Stimulated activated CD8-positive, alpha-beta memory T cell treated with anti-CD3 and anti-CD28 coated beads, Interleukin-4, amount 100 ng/mL, for 48 hours (primary cell): ENCODE data around the gene MAP2K1.
"Not testable (repeated sequence)": the region's sequence is repeated elsewhere in the genome, so short reads cannot be mapped to it uniquely, and the experiment has no call there.

Experiments used
- DNase-seq: peaks from one replicate; pipeline ENCODE4 v3.0.0-alpha.2; 2020

The MAP2K1 gene

GRCh38 chr15:66480267-66480666 lies 93.6 kb downstream of the MAP2K1 start:
- DNase-seq, result no peak

GRCh38 chr15:66481107-66481856 lies 94.6 kb downstream of the MAP2K1 start:
- DNase-seq, result no peak

GRCh38 chr15:66482539-66482938 lies 95.8 kb downstream of the MAP2K1 start:
- DNase-seq, result no peak

GRCh38 chr15:66483131-66483566 lies 96.4 kb downstream of the MAP2K1 start:
- DNase-seq, result no peak

- no peak for DNase-seq
These were observed 97.9 kb downstream of the MAP2K1 start for GRCh38 chr15:66484539-66485112.

- DNase-seq, result no peak
These were observed 100.2 kb downstream of the MAP2K1 start for GRCh38 chr15:66486887-66487286.

- no peak for DNase-seq
These were observed 101.8 kb downstream of the MAP2K1 start for GRCh38 chr15:66488525-66488924.

GRCh38 chr15:66489179-66489791 lies 102.6 kb downstream of the MAP2K1 start:
- DNase-seq, result no peak

GRCh38 chr15:66491846-66492245 lies 105.1 kb downstream of the MAP2K1 start:
- DNase-seq, result no peak

- DNase-seq, result no peak
These were observed 107.5 kb downstream of the MAP2K1 start for GRCh38 chr15:66494262-66494661.

- DNase-seq, result peak; percentile 33
These were observed 110.3 kb downstream of the MAP2K1 start for GRCh38 chr15:66496951-66497501.

- peak; percentile 99 for DNase-seq
These were observed 111.1 kb downstream of the MAP2K1 start, which contains the start of gene SNAPC5 for GRCh38 chr15:66497502-66498455. Gene SNAPC5, minus strand, starts transcription at chr15:66497762. Its CDS starts 31 bp downstream, at chr15:66497731.

- peak; percentile 40 for DNase-seq
These were observed 112.0 kb downstream of the MAP2K1 start for GRCh38 chr15:66498501-66499386.

- not testable (repeated sequence) for DNase-seq
These were observed 113.6 kb downstream of the MAP2K1 start for GRCh38 chr15:66500346-66500745.

GRCh38 chr15:66502491-66502890 lies 115.8 kb downstream of the MAP2K1 start:
- no peak for DNase-seq

GRCh38 chr15:66503041-66503648 lies 116.4 kb downstream of the MAP2K1 start:
- DNase-seq, result not testable (repeated sequence)

GRCh38 chr15:66503780-66504562 lies 117.3 kb downstream of the MAP2K1 start:
- no peak for DNase-seq

- peak; percentile 82 for DNase-seq
These were observed 118.1 kb downstream of the MAP2K1 start, which contains the start of the genes RPL4 and ZWILCH for GRCh38 chr15:66504563-66505429. Gene RPL4, minus strand, starts transcription at chr15:66504855. Its CDS starts 65 bp downstream, at chr15:66504790. Gene ZWILCH, plus strand, starts transcription at chr15:66505326. Its CDS starts 13 bp downstream, at chr15:66505339.

- DNase-seq, result no peak
These were observed 118.7 kb downstream of the MAP2K1 start for GRCh38 chr15:66505430-66505811.
